Cardiac septum (tissue), 1 donor: ENCODE results near the gene KIFAP3. TPM values are rescaled to one million over a fixed set of nuclear protein-coding genes. Genes with fewer than 3 reads are reported as not detected.
"Not testable (repeated sequence)": the region's sequence is repeated elsewhere in the genome, so short reads cannot be mapped to it uniquely, and the experiment has no call there.

Experiments
- DNase-seq: peaks from one replicate; pipeline ENCODE4 v3.0.0-alpha.2; 2020; ENCODE audit warnings: low spot score
- intact Hi-C: fragments of 100-400 bp; cut with DNase I; formaldehyde crosslinking; loops from one replicate; pipeline ENCODE4 v1.14.0; 2022
- total RNA-seq: library from RNA; stranded (reverse); fragmentation: NEBNext Ultra II Directional; extraction: Animal tissue kit (Norgen Biotek cat#: 25700); gene quantifications from one replicate; pipeline ENCODE4 v1.2.1, GENCODE V29; 2021
- donor health status: DM: no; HTN: no; CAD: no.

The KIFAP3 gene
- total RNA-seq, 1 donor from 2014 or later = 81.0 TPM

GRCh38 chr1:169873582-169874199 lies 200.8 kb downstream of the KIFAP3 start:
- intact Hi-C loops = no loop called here

GRCh38 chr1:169872906-169873305 lies 201.6 kb downstream of the KIFAP3 start:
- intact Hi-C loops = no loop called here

More at GRCh38 chr1:169873582-169874199, 200.8 kb downstream of the KIFAP3 start:
- no peak for DNase-seq

GRCh38 chr1:169871988-169872387 lies 202.5 kb downstream of the KIFAP3 start:
- intact Hi-C loops = not testable (repeated sequence)

More at GRCh38 chr1:169872906-169873305, 201.6 kb downstream of the KIFAP3 start:
- no peak for DNase-seq

More at GRCh38 chr1:169871988-169872387, 202.5 kb downstream of the KIFAP3 start:
- not testable (repeated sequence) for DNase-seq

Other genes with a start within 250 kb of the KIFAP3 start
- 6.7 TPM for gene SCYL3, start 180.8 kb downstream of the KIFAP3 start, total RNA-seq
- 2.0 TPM for gene NTMT2, start 71.3 kb upstream of the KIFAP3 start, total RNA-seq